ENCODE results near the gene OPA3. TPM values are rescaled to one million over a fixed set of nuclear protein-coding genes. Genes with fewer than 3 reads are reported as not detected.
A peak's percentile ranks its signal among the peaks of the same experiment; 100 is the strongest.

Gene OPA3
- total RNA-seq, 1 experiment from 2014 or later, result 10.1 TPM

DNA sequence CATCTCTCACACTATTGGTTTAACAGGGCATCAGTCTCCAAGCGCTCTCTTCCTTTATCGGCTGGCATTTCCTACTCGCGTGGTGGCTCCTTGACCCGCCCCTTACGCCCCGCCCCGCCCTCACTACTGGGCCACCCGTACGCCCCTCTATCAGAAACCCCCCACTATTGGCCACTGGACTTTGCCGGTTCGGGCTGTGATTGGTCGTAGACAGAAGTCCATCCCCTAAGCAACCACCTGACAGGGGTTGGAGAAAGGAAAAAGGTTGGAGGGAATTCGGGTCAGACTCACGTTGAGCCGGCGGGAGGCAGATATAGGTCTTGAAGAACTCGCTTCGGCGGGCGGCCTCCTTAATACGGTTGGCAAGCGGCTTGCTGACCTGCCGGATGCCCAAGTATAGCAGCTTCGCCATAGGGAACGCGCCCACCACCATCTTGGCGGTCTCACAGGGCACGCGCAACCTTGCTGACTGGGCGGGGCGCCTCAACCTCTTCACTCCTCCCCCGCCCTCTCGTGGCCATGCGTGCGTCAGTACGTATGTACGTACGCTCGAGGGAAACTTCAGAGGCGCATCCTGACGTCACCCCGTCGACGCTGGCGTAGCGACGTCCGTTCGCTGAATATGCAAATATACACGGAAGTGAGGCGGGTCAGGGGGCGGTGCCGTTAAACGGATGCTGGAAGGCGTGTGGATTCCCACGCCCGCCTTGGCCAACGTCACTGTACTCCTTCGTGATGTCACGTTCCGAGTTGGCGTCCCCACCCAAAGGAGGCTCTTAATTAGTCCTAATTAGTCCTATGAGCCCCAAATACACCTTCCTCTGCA, at the start of gene OPA3 (continued):
- TF ChIP-seq ZBTB21 (CRISPR knock-in tag; IDR thresholded peaks at IDR 0.05; ENCODE audit: borderline replicate concordance), result peak; percentile 99

DNA sequence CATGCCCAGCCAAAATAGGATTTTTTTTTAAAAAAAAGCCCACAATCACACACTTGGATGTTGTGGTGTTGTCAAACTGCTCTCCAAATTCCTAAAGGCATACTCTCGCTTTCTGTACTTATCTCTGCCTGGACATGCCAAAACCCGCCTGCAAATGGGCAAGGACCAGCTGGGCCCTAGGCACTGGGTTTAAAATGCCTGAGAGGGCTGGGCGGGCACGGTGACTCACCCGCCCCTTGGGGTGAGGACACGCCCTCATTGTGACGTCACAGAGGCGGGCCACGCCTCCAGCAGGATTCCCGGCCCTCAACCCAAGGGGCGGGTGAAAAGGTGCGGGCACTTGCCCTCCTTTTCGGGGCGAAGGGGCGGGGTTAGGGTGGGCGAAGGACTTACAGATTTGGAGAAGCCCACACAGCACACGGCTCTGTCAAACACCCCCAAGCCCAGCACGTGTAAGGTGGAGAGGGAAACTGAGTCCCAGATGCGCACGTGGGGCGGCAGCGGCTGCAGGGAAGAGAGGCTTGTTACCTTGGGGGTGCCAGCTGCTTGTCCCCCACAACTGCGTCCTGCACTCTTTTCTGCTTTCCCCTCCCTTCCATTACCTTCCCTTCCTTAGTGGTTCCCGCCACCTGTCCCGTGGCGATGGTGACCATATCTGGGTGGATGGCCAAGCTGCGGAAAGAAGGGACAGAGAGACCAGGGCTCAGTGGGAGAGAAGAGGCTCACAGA, 48.0 kb upstream of the OPA3 start:
- peaks cover 19% of the 10 kb centered on the region for H3K4me1 Mint-ChIP-seq
- H3K4me3 Mint-ChIP-seq, result peak overlapping the region; percentile 57
- peak; percentile 88 for ATAC-seq
- no peaks in the 10 kb centered on the region for H3K9me3 Mint-ChIP-seq
- CTCF ChIA-PET, result interaction anchor here (0.7 to 6.2 kb wide), 7 partner anchors 10 to 137 kb away, joined by 3 to 47 read pairs (median 4); partner anchors contain the start of genes QPCTL and SIX5
- no peaks in the 10 kb centered on the region for H3K27me3 Mint-ChIP-seq (ENCODE audit: low read depth)
- POLR2A ChIA-PET, result interaction anchor here (0.7 to 1.1 kb wide), 2 partner anchors 17 to 44 kb away, joined by 3 to 4 read pairs; no protein-coding TSS in a partner anchor
- H3K27ac Mint-ChIP-seq, result peak overlapping the region; percentile 99
- peak; percentile 96 for DNase-seq (ENCODE audit: low spot score)
- peaks cover under 1% of the 10 kb centered on the region for H3K36me3 Mint-ChIP-seq
- TF ChIP-seq, protein P1, sequence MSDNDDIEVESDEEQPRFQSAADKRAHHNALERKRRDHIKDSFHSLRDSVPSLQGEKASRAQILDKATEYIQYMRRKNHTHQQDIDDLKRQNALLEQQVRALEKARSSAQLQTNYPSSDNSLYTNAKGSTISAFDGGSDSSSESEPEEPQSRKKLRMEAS (CRISPR knock-in tag; IDR thresholded peaks at IDR 0.05), result peak; percentile 40; the same call in 1 of the 2 replicates
- peak; percentile 30; the same call in 1 of the 2 replicates for TF ChIP-seq ZNF121 (CRISPR knock-in tag; IDR thresholded peaks at IDR 0.05)
- TF ChIP-seq SP1 (CRISPR knock-in tag; conservative IDR thresholded peaks at IDR 0.05), result peak; percentile 97
- 0 out of 2 replicates have a peak, but pooled peaks have one; percentile 59 for TF ChIP-seq CREM (CRISPR knock-in tag; IDR thresholded peaks at IDR 0.05)
- no peak for TF ChIP-seq ESRRA (CRISPR knock-in tag; IDR thresholded peaks at IDR 0.05; ENCODE audit: borderline replicate concordance)
- no peak for TF ChIP-seq NR3C1 (CRISPR knock-in tag; conservative IDR thresholded peaks at IDR 0.05; ENCODE audit: low read depth)
- TF ChIP-seq FOXP1 (CRISPR knock-in tag; IDR thresholded peaks at IDR 0.05; ENCODE audit: borderline replicate concordance), result peak; percentile 16; the same call in 1 of the 2 replicates

DNA sequence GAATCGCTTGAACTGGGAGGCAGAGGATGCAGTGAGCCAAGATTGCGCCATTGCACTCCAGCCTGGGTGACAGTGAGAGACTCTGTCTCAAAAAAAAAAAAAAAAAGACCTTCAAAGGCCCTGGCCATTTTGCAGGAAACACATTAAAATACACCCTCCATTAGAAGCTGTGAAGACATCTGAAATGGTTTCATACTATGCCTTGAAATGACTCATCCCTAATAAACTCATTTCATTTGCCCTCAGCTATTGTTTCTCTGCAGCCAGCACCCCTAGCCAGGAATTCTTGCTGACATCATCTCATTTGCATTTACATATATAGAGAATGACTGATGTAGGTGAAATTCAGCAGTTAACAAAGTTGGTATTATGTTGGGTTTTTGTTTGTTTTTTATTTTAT, 45.9 kb upstream of the OPA3 start:
- ATAC-seq, result no peak
- Mint-ChIP-seq H3K9me3 (no peaks in the 10 kb centered on the region), H3K4me1 (peaks cover 18% of the 10 kb centered on the region), H3K27me3 (ENCODE audit: low read depth) (no peaks in the 10 kb centered on the region; the same call in 1 of the 2 replicates), H3K4me3 (no peak overlapping the region), H3K36me3 (peaks cover 6% of the 10 kb centered on the region), H3K27ac (no peak overlapping the region)
- POLR2A ChIA-PET, result interaction anchor here (0.7 kb wide), 2 partner anchors 75 to 267 kb away, joined by 4 to 7 read pairs; no protein-coding TSS in a partner anchor
- CTCF ChIA-PET, result interaction anchor here (0.6 to 6.2 kb wide), 9 partner anchors 12 to 227 kb away, joined by 3 to 47 read pairs (median 4); no protein-coding TSS in a partner anchor
- TF ChIP-seq IRF2 (CRISPR knock-in tag; IDR thresholded peaks at IDR 0.05; ENCODE audit: borderline replicate concordance, low read depth), result no peak
- TF ChIP-seq, protein P2, sequence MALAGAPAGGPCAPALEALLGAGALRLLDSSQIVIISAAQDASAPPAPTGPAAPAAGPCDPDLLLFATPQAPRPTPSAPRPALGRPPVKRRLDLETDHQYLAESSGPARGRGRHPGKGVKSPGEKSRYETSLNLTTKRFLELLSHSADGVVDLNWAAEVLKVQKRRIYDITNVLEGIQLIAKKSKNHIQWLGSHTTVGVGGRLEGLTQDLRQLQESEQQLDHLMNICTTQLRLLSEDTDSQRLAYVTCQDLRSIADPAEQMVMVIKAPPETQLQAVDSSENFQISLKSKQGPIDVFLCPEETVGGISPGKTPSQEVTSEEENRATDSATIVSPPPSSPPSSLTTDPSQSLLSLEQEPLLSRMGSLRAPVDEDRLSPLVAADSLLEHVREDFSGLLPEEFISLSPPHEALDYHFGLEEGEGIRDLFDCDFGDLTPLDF (CRISPR knock-in tag; IDR thresholded peaks at IDR 0.05), result no peak
- no peak for TF ChIP-seq RELA (CRISPR knock-in tag; IDR thresholded peaks at IDR 0.05; ENCODE audit: borderline replicate concordance)
- no peak for TF ChIP-seq ZNF232 (CRISPR knock-in tag; IDR thresholded peaks at IDR 0.05)
- TF ChIP-seq TEAD1 (CRISPR knock-in tag; IDR thresholded peaks at IDR 0.05), result no peak
- TF ChIP-seq, protein P3, sequence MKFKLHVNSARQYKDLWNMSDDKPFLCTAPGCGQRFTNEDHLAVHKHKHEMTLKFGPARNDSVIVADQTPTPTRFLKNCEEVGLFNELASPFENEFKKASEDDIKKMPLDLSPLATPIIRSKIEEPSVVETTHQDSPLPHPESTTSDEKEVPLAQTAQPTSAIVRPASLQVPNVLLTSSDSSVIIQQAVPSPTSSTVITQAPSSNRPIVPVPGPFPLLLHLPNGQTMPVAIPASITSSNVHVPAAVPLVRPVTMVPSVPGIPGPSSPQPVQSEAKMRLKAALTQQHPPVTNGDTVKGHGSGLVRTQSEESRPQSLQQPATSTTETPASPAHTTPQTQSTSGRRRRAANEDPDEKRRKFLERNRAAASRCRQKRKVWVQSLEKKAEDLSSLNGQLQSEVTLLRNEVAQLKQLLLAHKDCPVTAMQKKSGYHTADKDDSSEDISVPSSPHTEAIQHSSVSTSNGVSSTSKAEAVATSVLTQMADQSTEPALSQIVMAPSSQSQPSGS (CRISPR knock-in tag; IDR thresholded peaks at IDR 0.05; ENCODE audit: borderline replicate concordance, low read depth), result no peak
- TF ChIP-seq SMAD3 (CRISPR knock-in tag; IDR thresholded peaks at IDR 0.05; ENCODE audit: borderline replicate concordance), result no peak
- no peak for TF ChIP-seq TCF7 (CRISPR knock-in tag; IDR thresholded peaks at IDR 0.05; ENCODE audit: low read depth)
- no peak for TF ChIP-seq NR1H2 (CRISPR knock-in tag; IDR thresholded peaks at IDR 0.05)
- TF ChIP-seq ATF1 (CRISPR knock-in tag; IDR thresholded peaks at IDR 0.05), result no peak
- TF ChIP-seq, protein P4, sequence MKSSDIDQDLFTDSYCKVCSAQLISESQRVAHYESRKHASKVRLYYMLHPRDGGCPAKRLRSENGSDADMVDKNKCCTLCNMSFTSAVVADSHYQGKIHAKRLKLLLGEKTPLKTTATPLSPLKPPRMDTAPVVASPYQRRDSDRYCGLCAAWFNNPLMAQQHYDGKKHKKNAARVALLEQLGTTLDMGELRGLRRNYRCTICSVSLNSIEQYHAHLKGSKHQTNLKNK (CRISPR knock-in tag; IDR thresholded peaks at IDR 0.05), result no peak
- no peak for TF ChIP-seq ETV6 (CRISPR knock-in tag; IDR thresholded peaks at IDR 0.05)
- no peak for TF ChIP-seq ZNF423 (CRISPR knock-in tag; IDR thresholded peaks at IDR 0.05)
- TF ChIP-seq ZNF416 (CRISPR knock-in tag; IDR thresholded peaks at IDR 0.05), result no peak
- no peak for TF ChIP-seq NR3C1 (CRISPR knock-in tag; conservative IDR thresholded peaks at IDR 0.05; ENCODE audit: low read depth)
- TF ChIP-seq ESRRA (CRISPR knock-in tag; IDR thresholded peaks at IDR 0.05; ENCODE audit: borderline replicate concordance), result no peak
- no peak for TF ChIP-seq ELF4 (CRISPR knock-in tag; IDR thresholded peaks at IDR 0.05; ENCODE audit: low read depth)
- DNase-seq (ENCODE audit: low spot score), result no peak

Measured in WTC11 (cell line).